Tibial nerve (tissue), 3 donors: ENCODE measurements around the gene TFG.

Experiments
- CTCF ChIP-seq, 5 experiments: fragments of 200-600 bp in 3 of 5; fragments of 450-650 bp in 2 of 5; sonication (generic) in 3 of 5; IDR thresholded peaks; one replicate each; pipeline ENCODE4 v1.5.1; 2016 to 2019; ENCODE audit warnings: antibody characterized with exemption in 5 of 5, mild to moderate bottlenecking in 3 of 5, moderate library complexity in 2 of 5
- POLR2A ChIP-seq, 2 donors: fragments of 450-650 bp; IDR thresholded peaks; one replicate each; pipeline ENCODE4 v1.6.1; 2017; ENCODE audit warnings: antibody characterized with exemption in 2 of 2, mild to moderate bottlenecking in 2 of 2, moderate library complexity in 2 of 2

GRCh38 chr3:100702082-100702979, 7.0 kb upstream of the TFG start:
- TF ChIP-seq CTCF (IDR thresholded peaks at IDR 0.05) (no peak), POLR2A (IDR thresholded peaks at IDR 0.05) (no peak)
